Measurements from ENCODE around the gene UNKL. TPM values are rescaled to one million over a fixed set of nuclear protein-coding genes. Genes with fewer than 3 reads are reported as not detected.

The UNKL gene
- total RNA-seq, 1 donor from 2014 or later: 31.5 TPM

GRCh38 chr16:1449201-1449788 lies 34.8 kb upstream of the UNKL start:
- TF ChIP-seq CTCF (IDR thresholded peaks at IDR 0.05; ENCODE audit: unreplicated experiment): no peak
- Mint-ChIP-seq H3K27ac (no peak overlapping the region), H3K27me3 (no peaks in the 10 kb centered on the region), H3K36me3 (ENCODE audit: insufficient read depth) (peaks cover 2% of the 10 kb centered on the region), H3K4me3 (ENCODE audit: low read depth) (no peak overlapping the region), H3K4me1 (ENCODE audit: low read depth) (no peaks in the 10 kb centered on the region), H3K9me3 (ENCODE audit: low read depth) (no peaks in the 10 kb centered on the region)
- DNase-seq (ENCODE audit: low spot score, unreplicated experiment): no peak

- no peak for TF ChIP-seq CTCF (IDR thresholded peaks at IDR 0.05; ENCODE audit: unreplicated experiment)
- Mint-ChIP-seq H3K27ac (no peak overlapping the region), H3K4me1 (ENCODE audit: low read depth) (no peaks in the 10 kb centered on the region), H3K27me3 (no peaks in the 10 kb centered on the region), H3K36me3 (ENCODE audit: insufficient read depth) (peaks cover 2% of the 10 kb centered on the region), H3K9me3 (ENCODE audit: low read depth) (no peaks in the 10 kb centered on the region), H3K4me3 (ENCODE audit: low read depth) (no peak overlapping the region)
- DNase-seq (ENCODE audit: low spot score, unreplicated experiment): no peak
Observed at GRCh38 chr16:1448536-1449116, 34.1 kb upstream of the UNKL start.

GRCh38 chr16:1447965-1448364 lies 33.5 kb upstream of the UNKL start:
- TF ChIP-seq CTCF (IDR thresholded peaks at IDR 0.05; ENCODE audit: unreplicated experiment): no peak
- Mint-ChIP-seq H3K4me1 (ENCODE audit: low read depth) (no peaks in the 10 kb centered on the region), H3K9me3 (ENCODE audit: low read depth) (no peaks in the 10 kb centered on the region), H3K36me3 (ENCODE audit: insufficient read depth) (peaks cover 2% of the 10 kb centered on the region), H3K27me3 (no peaks in the 10 kb centered on the region), H3K27ac (no peak overlapping the region), H3K4me3 (ENCODE audit: low read depth) (no peak overlapping the region)
- no peak for DNase-seq (ENCODE audit: low spot score, unreplicated experiment)

GRCh38 chr16:1446296-1447080 lies 32.0 kb upstream of the UNKL start:
- no peaks in the 10 kb centered on the region for H3K27me3 Mint-ChIP-seq

More at GRCh38 chr16:1446296-1447080, 32.0 kb upstream of the UNKL start:
- Mint-ChIP-seq H3K36me3 (ENCODE audit: insufficient read depth) (peaks cover 2% of the 10 kb centered on the region), H3K4me3 (ENCODE audit: low read depth) (no peak overlapping the region), H3K4me1 (ENCODE audit: low read depth) (no peaks in the 10 kb centered on the region), H3K9me3 (ENCODE audit: low read depth) (no peaks in the 10 kb centered on the region), H3K27ac (no peak overlapping the region)
- DNase-seq (ENCODE audit: low spot score, unreplicated experiment): no peak
- TF ChIP-seq CTCF (IDR thresholded peaks at IDR 0.05; ENCODE audit: unreplicated experiment): no peak
